HEK293 (cell line): ENCODE measurements around the gene SLC30A3.

Experiments used
- CTCF ChIA-PET: fragments of 350-600 bp; formaldehyde crosslinking; extraction: SDS; loops from one replicate; lab custom pipeline; 2021; ENCODE audit warnings: antibody characterized with exemption; lab: Yijun Ruan, JAX
- POLR2A ChIA-PET: fragments of 300-600 bp; formaldehyde crosslinking; extraction: SDS; loops from one replicate; lab custom pipeline; 2020; ENCODE audit warnings: antibody characterized with exemption, inconsistent platforms; lab: Yijun Ruan, JAX
- H3K27ac ChIP-seq: fragments of 200-500 bp; sonication (Bioruptor generic); 2 replicates; pipeline ENCODE4 v1.5.1; 2014; ENCODE audit warnings: low read depth, low read length, control low read depth, inconsistent platforms; ENCODE audit errors: extremely low read depth
- H3K36me3 ChIP-seq, 2 experiments: fragments of 200-500 bp in 1 of 2; sonication (Bioruptor generic) in 1 of 2; 1 replicate in 1 of 2; 2 replicates in 1 of 2; pipeline ENCODE4 v1.5.1; 2014 to 2017; ENCODE audit warnings: inconsistent platforms in 2 of 2, low read length in 2 of 2; ENCODE audit not compliant: control insufficient read depth in 2 of 2, insufficient read depth in 1 of 2
- H3K4me1 ChIP-seq: fragments of 200-500 bp; sonication (Bioruptor generic); 2 replicates; pipeline ENCODE4 v1.5.1; 2014; ENCODE audit warnings: mild to moderate bottlenecking, low read length, inconsistent platforms; ENCODE audit not compliant: control insufficient read depth, insufficient read depth
- H3K4me3 ChIP-seq: 2 replicates; pipeline ENCODE4 v1.5.1; 2011; ENCODE audit warnings: low read depth, mild to moderate bottlenecking, control low read depth, low read length, moderate library complexity
- H3K9me3 ChIP-seq: fragments of 200-500 bp; sonication (Bioruptor generic); 2 replicates; pipeline ENCODE4 v1.5.1; 2014; ENCODE audit warnings: low read depth, low read length, inconsistent platforms; ENCODE audit not compliant: control insufficient read depth, insufficient read depth
- AEBP2 ChIP-seq: fragments of 450-650 bp; formaldehyde crosslinking; IDR thresholded peaks from 2 replicates; pipeline ENCODE4 v1.5.1; 2016; ENCODE audit warnings: missing biosample characterization, missing genetic modification characterization, borderline replicate concordance
- ELK4 ChIP-seq: IDR thresholded peaks from 2 replicates; pipeline ENCODE4 v1.6.1; 2011; ENCODE audit warnings: mild to moderate bottlenecking, low read depth, low read length, borderline replicate concordance
- HOXD13 ChIP-seq: sonication (generic); formaldehyde crosslinking; IDR thresholded peaks from 2 replicates; pipeline ENCODE4 v1.8.0; 2022; ENCODE audit warnings: missing genetic modification reagents, borderline replicate concordance
- PRDM10 ChIP-seq: fragments of 450-650 bp; formaldehyde crosslinking; IDR thresholded peaks from 2 replicates; pipeline ENCODE4 v1.5.1; 2016; ENCODE audit warnings: missing biosample characterization, missing genetic modification characterization
- SALL2 ChIP-seq: fragments of 450-650 bp; formaldehyde crosslinking; IDR thresholded peaks from 2 replicates; pipeline ENCODE4 v1.5.0; 2017; ENCODE audit warnings: missing biosample characterization, mild to moderate bottlenecking, missing genetic modification characterization, borderline replicate concordance
- SCRT1 ChIP-seq: fragments of 450-650 bp; formaldehyde crosslinking; IDR thresholded peaks from 2 replicates; pipeline ENCODE4 v1.5.1; 2016; ENCODE audit warnings: missing biosample characterization, missing genetic modification characterization, borderline replicate concordance
- SCRT2 ChIP-seq: fragments of 450-650 bp; formaldehyde crosslinking; IDR thresholded peaks from 2 replicates; pipeline ENCODE4 v1.5.1; 2016; ENCODE audit warnings: missing biosample characterization, missing genetic modification characterization
- ZNF488 ChIP-seq: fragments of 450-650 bp; formaldehyde crosslinking; IDR thresholded peaks from 2 replicates; pipeline ENCODE4 v1.5.1; 2016; ENCODE audit warnings: missing biosample characterization, missing genetic modification characterization
- ZNF510 ChIP-seq: fragments of 450-650 bp; formaldehyde crosslinking; IDR thresholded peaks from 2 replicates; pipeline ENCODE4 v1.5.1; 2018; ENCODE audit warnings: mild to moderate bottlenecking, missing genetic modification characterization, missing biosample characterization; ENCODE audit not compliant: insufficient replicate concordance
- ZNF555 ChIP-seq: fragments of 450-650 bp; formaldehyde crosslinking; conservative IDR thresholded peaks from 2 replicates; pipeline ENCODE4 v1.5.1; 2017; ENCODE audit warnings: missing biosample characterization, mild to moderate bottlenecking, missing genetic modification characterization, inconsistent platforms
- ZNF707 ChIP-seq: fragments of 450-650 bp; formaldehyde crosslinking; IDR thresholded peaks from 2 replicates; pipeline ENCODE4 v1.5.1; 2016; ENCODE audit warnings: missing biosample characterization, missing genetic modification characterization
- ZNF837 ChIP-seq: fragments of 450-650 bp; formaldehyde crosslinking; IDR thresholded peaks from 2 replicates; pipeline ENCODE4 v1.5.1; 2016; ENCODE audit warnings: missing biosample characterization, missing genetic modification characterization
- TF ChIP-seq, protein P1 (sequence below): fragments of 450-650 bp; formaldehyde crosslinking; IDR thresholded peaks from 2 replicates; pipeline ENCODE4 v1.5.1; 2016; ENCODE audit warnings: missing biosample characterization, missing genetic modification characterization
- TF ChIP-seq, protein P2 (sequence below): fragments of 450-650 bp; formaldehyde crosslinking; IDR thresholded peaks from 2 replicates; pipeline ENCODE4 v1.5.1; 2016; ENCODE audit warnings: missing biosample characterization, missing genetic modification characterization
- TF ChIP-seq, protein P3 (sequence below): fragments of 450-650 bp; formaldehyde crosslinking; IDR thresholded peaks from 2 replicates; pipeline ENCODE4; 2016; ENCODE audit warnings: missing biosample characterization, missing genetic modification characterization

The SLC30A3 gene

DNA sequence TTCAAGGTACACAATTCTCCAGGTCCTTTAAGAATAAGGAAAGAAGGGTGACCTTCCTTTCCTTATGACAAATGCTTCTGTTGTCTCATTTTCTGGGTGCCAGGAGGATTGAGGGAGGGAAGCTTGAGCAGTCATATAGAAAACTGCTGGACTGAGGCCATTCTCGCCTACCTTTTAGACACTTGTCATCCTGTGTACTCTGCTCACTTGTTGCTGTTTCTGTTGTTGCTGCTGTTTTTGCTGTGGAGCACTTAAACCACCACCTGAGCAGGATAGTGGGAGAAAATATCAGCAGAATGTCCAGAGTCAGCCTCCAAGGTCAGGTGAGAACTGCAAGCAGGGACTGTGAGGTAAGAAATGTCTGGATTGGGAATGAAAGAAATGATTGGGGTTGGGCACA is 15.2 kb upstream of the SLC30A3 start:
- Histone ChIP-seq H3K36me3 (no peaks in the 10 kb centered on the region), H3K4me1 (no peaks in the 10 kb centered on the region; the same call in 1 of the 2 replicates), H3K9me3 (no peaks in the 10 kb centered on the region), H3K4me3 (no peak overlapping the region), H3K27ac (no peak overlapping the region)
- ChIA-PET POLR2A (no interaction called here), CTCF (interaction anchor here (2.9 to 6.9 kb wide), 3 partner anchors 13 to 27 kb away, joined by 10 to 96 read pairs (median 87); partner anchors contain the start of gene SLC30A3)
- TF ChIP-seq, protein P1, sequence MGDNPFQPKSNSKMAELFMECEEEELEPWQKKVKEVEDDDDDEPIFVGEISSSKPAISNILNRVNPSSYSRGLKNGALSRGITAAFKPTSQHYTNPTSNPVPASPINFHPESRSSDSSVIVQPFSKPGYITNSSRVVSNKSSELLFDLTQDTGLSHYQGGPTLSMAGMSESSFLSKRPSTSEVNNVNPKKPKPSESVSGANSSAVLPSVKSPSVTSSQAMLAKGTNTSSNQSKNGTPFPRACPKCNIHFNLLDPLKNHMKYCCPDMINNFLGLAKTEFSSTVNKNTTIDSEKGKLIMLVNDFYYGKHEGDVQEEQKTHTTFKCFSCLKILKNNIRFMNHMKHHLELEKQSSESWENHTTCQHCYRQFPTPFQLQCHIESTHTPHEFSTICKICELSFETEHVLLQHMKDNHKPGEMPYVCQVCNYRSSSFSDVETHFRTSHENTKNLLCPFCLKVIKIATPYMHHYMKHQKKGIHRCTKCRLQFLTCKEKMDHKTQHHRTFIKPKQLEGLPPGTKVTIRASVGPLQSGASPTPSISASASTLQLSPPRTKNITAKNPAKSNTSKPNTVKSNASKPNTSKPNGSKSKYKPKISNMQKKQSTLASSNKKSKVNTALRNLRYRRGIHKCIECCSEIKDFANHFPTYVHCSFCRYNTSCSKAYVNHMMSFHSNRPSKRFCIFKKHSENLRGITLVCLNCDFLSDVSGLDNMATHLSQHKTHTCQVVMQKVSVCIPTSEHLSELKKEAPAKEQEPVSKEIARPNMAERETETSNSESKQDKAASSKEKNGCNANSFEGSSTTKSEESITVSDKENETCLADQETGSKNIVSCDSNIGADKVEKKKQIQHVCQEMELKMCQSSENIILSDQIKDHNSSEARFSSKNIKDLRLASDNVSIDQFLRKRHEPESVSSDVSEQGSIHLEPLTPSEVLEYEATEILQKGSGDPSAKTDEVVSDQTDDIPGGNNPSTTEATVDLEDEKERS (tag by site-specific recombination): no peak
- TF ChIP-seq, protein P2, sequence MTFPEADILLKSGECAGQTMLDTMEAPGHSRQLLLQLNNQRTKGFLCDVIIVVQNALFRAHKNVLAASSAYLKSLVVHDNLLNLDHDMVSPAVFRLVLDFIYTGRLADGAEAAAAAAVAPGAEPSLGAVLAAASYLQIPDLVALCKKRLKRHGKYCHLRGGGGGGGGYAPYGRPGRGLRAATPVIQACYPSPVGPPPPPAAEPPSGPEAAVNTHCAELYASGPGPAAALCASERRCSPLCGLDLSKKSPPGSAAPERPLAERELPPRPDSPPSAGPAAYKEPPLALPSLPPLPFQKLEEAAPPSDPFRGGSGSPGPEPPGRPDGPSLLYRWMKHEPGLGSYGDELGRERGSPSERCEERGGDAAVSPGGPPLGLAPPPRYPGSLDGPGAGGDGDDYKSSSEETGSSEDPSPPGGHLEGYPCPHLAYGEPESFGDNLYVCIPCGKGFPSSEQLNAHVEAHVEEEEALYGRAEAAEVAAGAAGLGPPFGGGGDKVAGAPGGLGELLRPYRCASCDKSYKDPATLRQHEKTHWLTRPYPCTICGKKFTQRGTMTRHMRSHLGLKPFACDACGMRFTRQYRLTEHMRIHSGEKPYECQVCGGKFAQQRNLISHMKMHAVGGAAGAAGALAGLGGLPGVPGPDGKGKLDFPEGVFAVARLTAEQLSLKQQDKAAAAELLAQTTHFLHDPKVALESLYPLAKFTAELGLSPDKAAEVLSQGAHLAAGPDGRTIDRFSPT (tag by site-specific recombination): no peak
- TF ChIP-seq ZNF707 (tag by site-specific recombination): no peak
- TF ChIP-seq, protein P3, sequence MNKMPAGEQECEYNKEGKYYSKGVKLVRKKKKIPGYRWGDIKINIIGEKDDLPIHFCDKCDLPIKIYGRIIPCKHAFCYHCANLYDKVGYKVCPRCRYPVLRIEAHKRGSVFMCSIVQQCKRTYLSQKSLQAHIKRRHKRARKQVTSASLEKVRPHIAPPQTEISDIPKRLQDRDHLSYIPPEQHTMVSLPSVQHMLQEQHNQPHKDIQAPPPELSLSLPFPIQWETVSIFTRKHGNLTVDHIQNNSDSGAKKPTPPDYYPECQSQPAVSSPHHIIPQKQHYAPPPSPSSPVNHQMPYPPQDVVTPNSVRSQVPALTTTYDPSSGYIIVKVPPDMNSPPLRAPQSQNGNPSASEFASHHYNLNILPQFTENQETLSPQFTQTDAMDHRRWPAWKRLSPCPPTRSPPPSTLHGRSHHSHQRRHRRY (tag by site-specific recombination): no peak
- TF ChIP-seq PRDM10 (tag by site-specific recombination): no peak
- TF ChIP-seq HOXD13: no peak
- TF ChIP-seq ZNF510: no peak
- no peak for TF ChIP-seq ELK4
- TF ChIP-seq ZNF555: no peak
- no peak for TF ChIP-seq AEBP2
- peak; percentile 36; the same call in 1 of the 2 replicates for TF ChIP-seq SCRT1 (tag by site-specific recombination)
- TF ChIP-seq SALL2 (tag by site-specific recombination): no peak
- no peak for TF ChIP-seq ZNF488 (tag by site-specific recombination)
- peak; percentile 80; the same call in 1 of the 2 replicates for TF ChIP-seq SCRT2
- no peak for TF ChIP-seq ZNF837 (tag by site-specific recombination)
